ENCODE data around the gene ALOXE3. TPM values are rescaled to one million over a fixed set of nuclear protein-coding genes. Genes with fewer than 3 reads are reported as not detected.

Gene ALOXE3
- total RNA-seq, 1 donor from 2014 or later = not detected

- no peak for DNase-seq (ENCODE audit: low read depth, low spot score)
These were observed 24.0 kb upstream of the ALOXE3 start for GRCh38 chr17:8142158-8142886.

GRCh38 chr17:8141741-8142140, 23.4 kb upstream of the ALOXE3 start:
- no peak for DNase-seq (ENCODE audit: low read depth, low spot score)

GRCh38 chr17:8141045-8141444, 22.7 kb upstream of the ALOXE3 start:
- DNase-seq (ENCODE audit: low read depth, low spot score) = no peak

GRCh38 chr17:8140065-8141029, 22.0 kb upstream of the ALOXE3 start:
- no peak for DNase-seq (ENCODE audit: low read depth, low spot score)

- peak; percentile 86 for DNase-seq (ENCODE audit: low read depth, low spot score)
These were observed 20.5 kb upstream of the ALOXE3 start for GRCh38 chr17:8138672-8139371.

- no peak for DNase-seq (ENCODE audit: low read depth, low spot score)
These were observed 20.0 kb upstream of the ALOXE3 start for GRCh38 chr17:8138374-8138671.

- DNase-seq (ENCODE audit: low read depth, low spot score) = no peak
These were observed 19.5 kb upstream of the ALOXE3 start for GRCh38 chr17:8137645-8138373.

- no peak for DNase-seq (ENCODE audit: low read depth, low spot score)
These were observed 15.6 kb upstream of the ALOXE3 start for GRCh38 chr17:8133941-8134340.

GRCh38 chr17:8133399-8133798, 15.1 kb upstream of the ALOXE3 start:
- DNase-seq (ENCODE audit: low read depth, low spot score) = no peak

- no peak for DNase-seq (ENCODE audit: low read depth, low spot score)
These were observed 13.6 kb upstream of the ALOXE3 start for GRCh38 chr17:8131844-8132441.

- DNase-seq (ENCODE audit: low read depth, low spot score) = no peak
These were observed 9.9 kb upstream of the ALOXE3 start for GRCh38 chr17:8128125-8128784.

- no peak for DNase-seq (ENCODE audit: low read depth, low spot score)
These were observed 8.3 kb upstream of the ALOXE3 start for GRCh38 chr17:8126491-8127066.

GRCh38 chr17:8125947-8126490, 7.7 kb upstream of the ALOXE3 start:
- DNase-seq (ENCODE audit: low read depth, low spot score) = no peak

- no peak for DNase-seq (ENCODE audit: low read depth, low spot score)
These were observed 7.0 kb upstream of the ALOXE3 start for GRCh38 chr17:8125154-8125946.

- no peak for DNase-seq (ENCODE audit: low read depth, low spot score)
These were observed 6.2 kb upstream of the ALOXE3 start for GRCh38 chr17:8124350-8125153.

GRCh38 chr17:8123695-8124349, 5.5 kb upstream of the ALOXE3 start, which contains the start of gene HES7:
Gene HES7 (minus strand): TSS chr17:8124106. CDS start chr17:8124084, 22 bp downstream.
- DNase-seq (ENCODE audit: low read depth, low spot score) = no peak

GRCh38 chr17:8122924-8123694, 4.8 kb upstream of the ALOXE3 start:
- DNase-seq (ENCODE audit: low read depth, low spot score) = no peak
